Hepatic stellate cell (primary cell): Measurements from ENCODE around the gene CYP4V2.

ENCODE experiments used
- DNase-seq: peaks from one replicate; pipeline ENCODE4 v3.0.0; 2011; ENCODE audit warnings: low spot score

CYP4V2 gene

DNA sequence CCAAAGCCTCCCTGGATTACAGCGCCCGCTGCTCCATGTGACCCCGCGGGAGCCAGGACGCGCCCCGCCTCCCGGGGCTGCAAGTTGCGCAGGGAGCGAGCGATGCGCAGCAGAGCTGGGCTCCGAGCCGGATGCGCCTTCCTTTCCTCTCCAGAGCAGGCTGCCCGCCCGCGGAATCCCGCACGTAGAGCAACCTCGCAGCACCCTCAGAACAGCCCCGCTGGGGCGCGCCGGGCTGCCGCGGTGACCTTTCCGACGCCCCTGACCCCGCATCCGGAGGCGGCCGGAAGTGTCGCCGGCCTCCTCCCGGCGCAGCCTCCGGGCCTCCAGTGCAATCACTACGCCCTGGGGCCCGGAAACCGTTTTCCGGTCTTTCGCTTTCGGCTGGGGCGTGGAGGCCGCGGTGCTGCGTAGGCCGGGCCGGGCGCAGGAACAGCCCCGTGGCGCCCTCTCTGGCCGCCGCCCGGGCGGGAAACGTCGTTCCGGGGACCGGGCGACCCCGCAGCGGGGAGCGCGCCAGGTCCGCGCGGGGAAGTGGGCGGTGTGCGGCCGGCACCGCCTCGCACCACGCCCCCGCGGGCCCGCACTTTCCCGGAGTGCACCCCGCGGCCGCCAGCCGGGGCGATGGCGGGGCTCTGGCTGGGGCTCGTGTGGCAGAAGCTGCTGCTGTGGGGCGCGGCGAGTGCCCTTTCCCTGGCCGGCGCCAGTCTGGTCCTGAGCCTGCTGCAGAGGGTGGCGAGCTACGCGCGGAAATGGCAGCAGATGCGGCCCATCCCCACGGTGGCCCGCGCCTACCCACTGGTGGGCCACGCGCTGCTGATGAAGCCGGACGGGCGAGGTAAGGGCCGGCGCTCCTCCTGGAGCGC lies at the start of gene CYP4V2:
TSS of gene CYP4V2 (plus strand) at position 368 of the 866 bp plus-strand sequence. CDS start at position 625, 257 bp downstream.
- peak; percentile 85 for DNase-seq

DNA sequence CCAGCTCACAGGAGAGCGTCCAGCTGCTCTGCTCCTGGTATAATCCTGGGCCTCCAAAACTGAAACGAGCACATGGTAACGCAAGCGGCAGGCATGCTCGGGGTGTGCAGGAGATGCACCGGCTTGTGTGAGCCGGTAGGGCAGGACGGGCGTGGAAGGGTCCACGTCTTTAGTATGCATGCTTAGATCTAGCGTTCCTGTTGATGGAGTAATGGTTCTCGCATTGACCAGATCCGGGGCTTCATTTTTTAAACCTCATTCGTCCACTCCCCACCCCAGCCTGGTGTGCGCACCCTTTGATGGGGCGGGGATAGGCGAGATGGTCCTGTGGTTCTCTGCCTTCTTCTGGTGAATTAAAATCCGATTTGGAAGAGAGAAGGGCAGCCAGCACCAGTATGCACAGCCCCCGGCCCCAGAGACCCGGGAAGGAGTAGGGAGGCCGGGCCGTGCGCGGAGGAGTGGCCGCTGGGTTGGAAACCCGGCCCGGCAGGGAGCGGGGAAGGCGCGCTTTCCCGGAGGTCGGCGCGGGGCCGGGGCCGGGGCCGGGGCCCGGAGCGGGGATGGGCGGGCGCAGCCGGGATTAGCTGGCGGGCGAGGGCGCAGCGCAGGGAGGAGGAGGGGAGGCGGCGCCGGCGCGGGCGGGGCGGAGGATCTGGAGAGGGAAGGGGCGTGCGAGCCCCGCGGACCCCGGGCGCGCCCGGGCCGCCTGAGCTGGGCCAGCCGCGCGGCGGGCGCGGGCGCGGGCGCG lies 47.0 kb upstream of the CYP4V2 start:
- peak; percentile 47 for DNase-seq

DNA sequence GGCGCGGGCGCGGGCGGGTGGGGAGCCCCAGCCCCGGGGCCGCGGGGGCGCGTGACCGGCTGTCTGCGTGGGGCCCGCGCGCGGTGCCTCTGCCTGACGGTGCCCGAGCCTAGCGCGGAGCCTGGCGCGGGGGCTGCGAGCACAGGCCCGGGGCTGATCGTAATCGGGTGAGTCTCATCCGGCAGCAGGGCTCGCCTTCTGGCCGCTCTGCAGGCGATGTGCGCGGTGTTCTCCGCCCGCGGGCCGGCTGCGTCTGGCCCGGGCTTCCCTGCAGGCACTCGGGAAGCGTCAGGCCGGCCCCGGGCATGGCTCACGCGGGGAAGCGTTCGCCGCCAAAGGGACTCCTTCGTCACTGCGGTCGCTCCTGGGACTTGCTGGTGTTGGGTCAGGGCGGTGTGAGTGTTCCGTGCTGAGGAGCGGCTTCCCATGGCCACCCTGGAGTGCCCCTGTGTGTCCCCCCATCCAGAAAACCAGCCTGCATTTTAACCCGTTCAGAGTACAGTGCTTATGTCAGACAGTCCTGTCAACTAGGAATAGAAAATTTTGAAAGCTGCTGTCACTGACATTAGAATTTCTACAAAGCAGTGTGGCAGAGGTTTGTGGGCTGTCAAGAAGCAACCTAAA lies 46.3 kb upstream of the CYP4V2 start:
- DNase-seq = peak; percentile 53

DNA sequence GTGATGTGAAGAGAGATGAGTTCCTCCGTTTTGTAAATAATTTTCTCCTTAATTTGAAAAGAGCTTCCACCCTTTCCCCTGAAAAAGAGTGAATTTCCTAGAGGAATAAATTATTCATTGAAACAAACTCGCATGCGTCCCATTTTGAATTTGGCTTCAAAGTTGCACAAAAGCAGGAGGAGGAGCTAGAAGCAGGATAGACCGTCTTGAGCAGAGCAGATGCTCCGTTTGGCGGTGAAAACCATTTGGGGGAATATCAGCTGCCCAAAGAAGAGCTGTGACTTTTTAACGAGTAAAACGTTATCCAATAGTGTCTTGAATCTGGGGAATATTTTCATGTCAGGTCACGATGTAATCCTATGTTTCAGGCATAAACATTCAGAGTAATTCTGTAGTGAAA lies 44.9 kb upstream of the CYP4V2 start:
- no peak for DNase-seq

DNA sequence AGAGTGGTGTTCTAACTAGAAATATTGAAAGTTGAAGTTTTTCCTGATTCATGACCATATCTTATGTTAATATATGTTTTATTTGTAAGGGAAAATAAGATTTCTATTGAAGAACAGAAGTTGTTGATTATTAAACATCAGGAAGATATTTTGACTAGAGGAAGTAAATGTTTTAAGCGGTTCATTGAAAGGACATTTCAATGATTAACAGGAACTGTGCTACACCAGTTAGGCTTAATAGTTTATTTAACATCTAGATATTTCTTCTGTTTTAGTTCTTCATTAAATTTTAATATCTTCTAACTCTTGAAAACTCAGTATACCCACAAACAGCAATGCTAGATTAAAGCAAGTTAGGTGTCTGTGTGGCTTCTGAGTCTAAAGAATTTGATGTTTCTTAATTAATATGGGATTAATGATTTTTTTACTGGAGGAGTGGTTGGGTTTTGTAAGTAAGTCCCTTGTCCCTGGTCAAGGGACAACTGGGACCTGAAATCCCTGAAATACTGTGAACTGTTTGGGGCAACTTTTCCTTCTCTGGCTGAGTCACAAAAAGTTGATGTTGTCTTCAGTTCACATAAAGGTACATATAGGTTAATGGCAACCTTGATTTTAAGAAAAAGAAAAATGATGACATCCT lies 42.9 kb upstream of the CYP4V2 start:
- no peak for DNase-seq

DNA sequence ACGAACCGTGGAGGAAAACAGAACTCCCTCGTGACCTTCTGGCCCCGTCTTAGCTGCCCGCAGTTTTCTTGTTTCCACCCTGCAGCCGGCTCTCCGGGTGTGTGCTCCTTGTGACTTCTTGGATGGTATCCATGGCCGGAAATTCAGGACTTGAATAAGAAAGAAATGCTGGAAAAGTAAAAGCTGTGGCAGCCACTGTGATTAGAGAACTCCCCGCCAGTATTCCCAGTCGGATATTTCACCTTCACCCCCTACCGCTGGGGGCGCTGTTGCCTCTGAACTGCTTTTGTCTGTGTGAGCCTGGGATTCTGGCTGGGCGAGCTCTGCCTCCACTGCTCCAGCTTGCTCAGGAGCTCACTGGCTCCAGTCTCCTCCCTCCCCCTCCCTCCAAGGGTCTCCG lies 41.5 kb upstream of the CYP4V2 start:
- DNase-seq = peak; percentile 28

DNA sequence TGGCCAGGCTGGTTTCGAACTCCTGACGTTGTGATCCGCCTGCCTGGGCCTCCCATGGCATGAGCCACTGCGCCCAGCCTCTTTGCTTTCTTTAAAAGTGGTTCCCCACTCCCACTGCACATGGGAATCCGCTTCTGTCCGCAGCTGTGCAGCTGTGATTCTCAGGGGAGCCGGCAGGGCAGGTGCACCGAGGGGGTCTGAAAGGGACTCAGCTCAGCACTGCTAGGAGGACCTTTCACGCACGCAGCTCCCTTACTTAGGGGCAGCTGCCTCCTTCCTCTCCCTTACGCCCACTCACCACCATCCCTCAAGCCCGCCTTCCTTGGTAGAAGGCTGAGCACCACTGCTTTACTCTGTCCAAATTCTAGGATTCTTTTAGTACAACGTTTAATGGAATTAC lies 40.4 kb upstream of the CYP4V2 start:
- no peak for DNase-seq

DNA sequence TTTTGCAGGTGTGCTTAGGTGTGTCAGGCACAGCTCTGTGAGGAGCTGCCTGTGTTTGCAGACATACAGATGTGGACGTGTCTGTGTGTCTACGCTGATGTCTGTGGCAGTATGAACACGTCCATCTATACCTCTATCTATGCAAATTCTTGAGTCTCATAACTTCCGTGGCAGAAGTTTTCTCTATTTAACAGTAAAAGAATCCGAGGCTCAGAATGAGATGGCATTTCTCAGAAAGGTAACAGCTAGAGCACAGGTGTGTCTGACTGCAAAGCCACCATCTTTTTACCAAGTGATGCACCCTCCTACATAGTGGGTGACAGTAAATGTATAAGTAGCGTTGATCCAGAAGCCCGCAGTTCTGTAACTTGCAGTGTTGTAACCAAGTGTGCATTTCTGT lies 39.9 kb upstream of the CYP4V2 start:
- no peak for DNase-seq

DNA sequence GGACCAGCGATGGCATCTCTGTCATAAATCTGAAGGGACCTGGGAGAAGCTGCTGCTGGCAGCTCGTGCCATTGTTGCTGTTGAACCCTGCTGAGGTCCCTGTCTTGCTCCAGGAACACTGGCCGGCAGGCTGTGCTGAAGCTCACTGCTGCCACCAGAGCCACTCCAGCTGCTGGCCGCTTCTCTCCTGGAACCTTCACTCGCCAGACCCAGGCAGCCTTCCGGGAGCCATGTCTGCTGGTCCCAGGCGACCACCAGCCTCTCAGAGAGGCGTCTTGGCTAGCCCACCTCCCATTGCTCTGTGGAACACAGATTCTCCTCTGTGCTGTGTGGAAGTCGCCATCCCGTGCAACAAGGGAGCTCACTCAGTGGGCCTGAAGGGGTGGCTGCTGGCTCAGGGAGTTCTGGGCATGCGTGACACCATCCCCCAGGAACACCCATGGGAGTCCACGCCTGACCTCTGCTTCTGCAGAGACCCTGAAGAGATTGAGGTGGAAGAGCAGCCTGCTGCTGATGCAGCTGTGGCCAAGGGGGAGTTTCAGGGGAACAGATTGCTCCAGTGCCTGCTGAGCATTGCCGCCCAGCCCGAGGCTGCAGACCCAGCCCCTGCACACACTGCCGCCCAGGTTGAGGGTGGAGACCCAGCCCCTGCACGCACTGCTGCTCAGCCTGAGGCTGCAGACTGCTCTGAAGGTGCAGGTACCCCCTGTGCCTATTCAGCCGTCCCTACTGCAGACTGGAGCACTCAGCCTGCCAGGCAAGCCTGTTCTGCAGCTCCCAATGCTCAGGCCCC lies 33.1 kb upstream of the CYP4V2 start:
- DNase-seq = no peak

DNA sequence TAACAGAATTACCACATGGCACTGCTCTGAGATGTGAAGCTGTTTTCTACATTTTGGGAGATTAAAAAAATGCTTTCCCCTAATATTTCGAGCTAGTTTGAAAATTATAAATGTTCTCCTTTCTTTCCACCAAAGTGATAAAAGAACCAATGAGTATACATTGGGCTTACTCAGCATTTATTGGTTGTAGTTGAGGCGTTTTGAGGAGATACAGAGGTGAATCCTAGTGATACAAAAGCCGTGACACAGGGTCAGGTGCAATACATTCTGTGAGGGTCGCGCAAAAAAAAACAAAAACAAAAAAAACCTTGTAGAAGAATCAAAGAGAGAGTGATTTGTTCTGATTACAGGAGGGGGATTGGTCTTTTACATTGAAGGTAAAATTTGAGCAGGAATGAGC lies 32.4 kb upstream of the CYP4V2 start:
- no peak for DNase-seq

DNA sequence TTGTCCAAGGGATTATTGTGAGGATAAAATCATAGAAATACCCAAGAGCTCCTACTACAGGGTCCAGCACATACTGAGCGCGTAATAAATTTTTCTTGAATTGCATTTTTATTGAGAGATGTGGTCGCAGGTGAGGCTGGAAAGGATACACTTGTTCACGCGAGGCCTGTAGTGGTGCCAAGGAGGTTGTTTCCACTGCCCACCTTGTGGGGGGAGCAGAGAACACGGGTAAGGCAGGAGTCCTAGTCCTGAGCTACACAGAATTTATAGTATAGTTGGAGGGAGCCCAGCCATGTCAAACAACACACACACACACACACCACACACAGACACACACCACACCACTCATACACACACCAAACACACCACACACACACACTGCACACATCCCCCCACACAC lies 31.8 kb upstream of the CYP4V2 start:
- DNase-seq = no peak

DNA sequence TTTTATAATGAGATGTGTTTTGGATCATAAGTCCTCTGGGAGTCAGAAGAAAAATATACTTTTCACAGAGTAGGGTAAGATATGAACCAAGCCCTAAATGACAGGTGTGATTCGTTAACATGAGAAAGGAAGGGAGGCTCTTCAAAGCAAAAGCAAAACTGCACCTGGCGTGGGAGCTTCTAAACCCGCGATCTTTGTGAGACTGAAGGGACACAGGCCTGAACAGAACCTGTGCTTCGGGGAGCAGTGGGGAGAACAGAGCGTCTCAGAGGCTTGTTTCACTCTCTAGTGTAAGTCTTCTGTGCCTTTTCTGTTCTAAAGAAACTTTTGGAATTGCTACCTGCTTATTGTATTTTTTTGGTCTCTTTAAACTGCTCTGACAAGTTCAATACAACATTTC lies 30.2 kb upstream of the CYP4V2 start:
- no peak for DNase-seq

DNA sequence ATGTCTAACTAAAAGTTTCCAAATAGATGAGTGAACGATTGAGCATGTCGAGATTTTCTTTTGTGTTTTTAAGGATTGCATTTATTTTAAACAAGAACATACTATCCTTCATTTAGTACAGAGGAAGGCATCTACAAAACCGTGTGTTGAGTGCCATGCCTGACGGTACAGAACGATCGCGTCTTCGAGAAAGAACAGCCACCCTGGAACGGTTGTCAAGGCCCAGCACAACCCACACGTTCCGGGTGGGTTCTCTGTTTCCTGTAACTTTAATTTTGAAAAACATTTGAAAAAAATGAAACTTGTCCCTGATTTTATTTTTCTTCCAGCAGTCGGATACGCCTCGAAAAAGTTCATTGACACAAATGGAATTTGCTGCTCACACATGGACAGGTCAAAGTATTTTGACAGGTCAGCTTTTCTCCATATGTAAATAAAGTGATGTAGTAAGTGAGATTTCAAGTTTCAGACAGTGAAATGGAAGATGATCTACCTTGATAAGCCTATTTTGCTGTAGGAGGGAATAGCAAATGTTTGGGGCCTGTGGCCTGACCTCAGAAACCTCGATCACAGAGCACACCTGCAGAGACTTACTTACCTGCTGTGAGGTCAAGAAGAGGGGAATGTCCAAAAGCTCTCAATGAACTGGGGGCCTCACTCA lies 24.4 kb upstream of the CYP4V2 start:
- no peak for DNase-seq

DNA sequence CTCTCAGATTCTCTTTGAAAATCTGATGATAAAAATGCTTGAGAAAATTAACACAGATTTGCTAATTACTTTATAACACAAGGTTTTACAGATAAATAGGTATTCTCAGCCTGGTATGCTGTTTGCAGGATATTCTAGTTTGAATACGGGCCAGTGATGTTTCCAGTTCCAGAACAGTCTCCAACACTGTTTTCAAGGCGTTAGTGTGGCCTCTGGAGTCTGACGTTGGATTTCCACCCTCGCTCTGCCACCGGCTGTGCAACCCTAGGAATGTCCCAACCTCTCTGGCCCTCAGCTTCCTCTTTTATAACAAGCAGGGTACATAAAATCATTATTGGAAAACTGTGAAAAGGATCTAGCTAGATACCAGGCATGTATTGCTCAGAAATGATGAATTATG lies 23.8 kb upstream of the CYP4V2 start:
- DNase-seq = no peak

DNA sequence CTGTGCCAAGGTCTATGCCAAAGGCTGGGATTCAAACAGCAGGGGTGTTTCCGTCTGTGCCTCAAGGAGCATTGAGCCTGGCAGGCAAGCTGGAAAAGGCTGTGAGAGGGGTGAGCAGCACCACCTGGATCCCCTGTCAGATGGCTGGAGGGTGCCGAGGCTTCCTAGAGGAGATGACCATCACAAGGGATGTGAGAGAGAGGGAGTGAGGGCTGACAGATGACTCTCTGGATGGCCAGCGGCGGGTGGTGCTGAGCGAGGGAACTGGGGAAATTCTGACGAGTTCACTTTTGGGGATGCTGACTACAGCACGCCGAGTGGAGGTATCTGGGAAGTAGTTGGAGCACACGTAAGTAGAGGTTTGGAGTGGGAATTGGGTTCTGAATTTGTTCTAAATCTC lies 22.6 kb upstream of the CYP4V2 start:
- DNase-seq = no peak

DNA sequence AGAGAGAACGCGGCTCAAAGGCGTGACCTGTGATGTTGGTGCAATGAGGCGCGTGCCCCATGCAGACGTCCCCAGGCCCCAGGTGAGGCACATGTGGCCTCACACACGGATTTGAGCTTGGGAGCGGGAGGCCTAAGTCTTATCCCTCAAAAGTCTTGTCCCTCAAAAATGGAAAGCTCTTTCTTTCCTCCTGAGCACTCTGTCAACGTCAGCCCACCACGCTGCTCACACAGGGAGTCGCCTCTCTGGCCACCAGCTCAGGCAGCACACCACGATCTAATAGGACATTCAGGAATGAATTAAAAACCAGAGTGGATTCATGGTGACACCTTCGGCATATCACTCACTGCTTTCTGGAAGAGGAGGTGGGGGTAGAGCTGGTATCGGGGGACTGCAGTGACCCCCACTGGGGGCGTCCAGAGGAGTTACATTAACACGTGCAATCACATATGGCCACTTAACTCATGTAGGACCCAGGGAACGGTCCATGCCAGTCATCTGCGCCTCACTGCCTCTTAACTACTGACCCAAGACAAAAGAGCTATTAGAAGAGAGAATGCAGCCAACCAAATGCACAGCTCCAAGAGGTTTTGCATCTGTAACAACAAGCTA lies 21.9 kb upstream of the CYP4V2 start:
- DNase-seq = no peak

DNA sequence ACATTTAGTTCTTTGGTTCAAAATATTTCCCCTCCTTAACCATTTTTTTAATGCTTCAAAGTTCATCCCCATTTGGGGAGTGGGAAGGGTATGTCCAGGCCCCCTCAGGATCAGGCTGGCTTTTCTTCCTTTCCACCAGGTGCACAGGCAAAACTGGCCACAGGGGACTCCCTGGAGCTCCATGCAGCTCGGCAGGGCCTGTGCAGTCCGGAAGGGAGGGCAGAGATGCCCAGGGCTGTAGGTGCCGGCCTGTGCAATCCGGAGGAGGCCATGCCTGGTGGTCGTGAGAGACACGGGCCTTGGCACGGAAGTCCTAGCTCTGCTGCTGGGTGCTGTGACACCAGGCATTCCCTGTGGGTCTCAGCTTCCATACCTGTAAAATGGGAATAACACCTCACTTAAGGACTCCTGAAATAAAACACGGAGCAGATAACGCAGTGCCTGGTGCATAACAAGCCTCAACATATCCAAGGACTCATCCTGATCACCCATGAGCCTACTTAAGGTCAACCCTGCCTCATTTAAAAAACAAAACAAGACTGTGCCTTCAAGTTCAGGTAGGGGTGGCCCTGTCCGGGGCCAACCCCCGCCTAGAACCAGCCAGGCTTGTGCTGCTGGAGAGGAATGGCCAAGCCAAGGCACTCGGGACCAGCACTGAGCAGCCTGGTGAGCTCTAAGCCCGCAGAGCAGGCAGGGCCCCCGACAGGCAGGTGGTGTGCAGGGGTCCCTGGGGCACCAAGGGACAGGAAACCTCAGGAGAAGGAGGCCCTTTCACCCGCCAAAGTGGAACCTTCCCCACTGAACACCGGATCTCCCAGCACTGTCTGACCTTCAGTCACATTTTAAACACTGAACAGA lies 21.2 kb upstream of the CYP4V2 start:
- DNase-seq = no peak

DNA sequence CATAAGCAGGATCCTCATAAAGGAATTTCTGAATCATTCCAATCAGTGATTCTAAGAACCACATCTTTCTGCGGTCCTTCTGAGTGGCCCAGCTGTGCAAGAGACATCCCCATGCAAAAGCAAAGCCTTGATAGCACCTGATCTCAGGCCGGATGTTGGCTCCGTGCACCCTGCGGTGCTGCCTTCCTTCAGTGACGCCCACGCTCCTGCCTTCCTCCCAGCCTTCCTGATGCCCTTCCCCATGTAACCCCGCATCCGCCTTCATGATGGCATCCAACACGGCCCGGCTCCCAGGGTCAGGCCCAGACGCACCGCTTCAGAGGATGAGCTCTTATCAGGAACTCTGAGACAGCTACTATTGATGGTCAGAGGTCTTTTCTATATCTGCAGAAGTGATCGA lies 20.4 kb upstream of the CYP4V2 start:
- DNase-seq = no peak

DNA sequence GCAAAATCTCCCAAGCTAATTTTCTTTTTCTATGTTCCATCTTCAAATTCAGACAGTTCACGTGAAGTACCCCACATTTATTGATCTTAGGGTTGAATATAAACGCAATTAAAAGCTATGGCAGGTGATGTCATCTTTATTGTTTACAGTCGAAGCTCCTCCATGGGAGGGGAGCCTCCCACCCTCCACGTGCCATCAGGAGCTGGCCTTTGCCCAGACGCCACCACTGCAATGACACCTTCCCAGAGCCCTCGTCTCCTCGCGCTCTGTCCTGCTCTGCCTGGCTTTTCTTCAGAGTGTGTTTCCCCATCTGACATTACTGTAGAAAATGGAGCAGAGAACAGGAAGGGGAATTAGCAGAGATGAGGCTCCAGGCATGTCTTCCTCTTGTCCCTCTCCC lies 18.8 kb upstream of the CYP4V2 start:
- DNase-seq = no peak

DNA sequence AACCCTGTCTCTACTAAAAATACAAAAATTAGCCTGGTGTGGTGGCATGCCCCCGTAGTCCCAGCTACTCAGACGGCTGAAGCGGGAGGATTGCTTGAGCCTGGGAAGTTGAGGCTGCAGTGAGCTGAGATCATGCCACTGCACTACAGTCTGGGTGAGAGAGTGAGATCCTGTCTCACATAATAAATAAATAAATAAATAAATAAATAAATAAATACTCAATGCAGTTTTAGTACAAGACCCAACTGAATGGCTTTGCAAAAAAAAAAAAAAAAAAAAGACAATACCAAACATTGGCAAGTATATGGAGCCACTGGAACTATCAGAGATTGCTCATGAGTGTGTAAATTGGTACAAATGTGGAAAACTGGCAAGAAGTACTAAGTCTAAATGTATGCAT lies 3.3 kb upstream of the CYP4V2 start:
- no peak for DNase-seq
